Dermis blood vessel endothelial cell (primary cell): Measurements from ENCODE around the gene ATP9B. TPM values are rescaled to one million over a fixed set of nuclear protein-coding genes. Genes with fewer than 3 reads are reported as not detected.
A peak's percentile ranks its signal among the peaks of the same experiment; 100 is the strongest.
"Not testable (repeated sequence)": the region's sequence is repeated elsewhere in the genome, so short reads cannot be mapped to it uniquely, and the experiment has no call there.

Experiments used
- DNase-seq: peaks from one replicate; pipeline ENCODE4 v3.0.0; 2010
- total RNA-seq: library from RNA; depleted of rRNA; stranded (reverse); fragments of >200 nt; gene quantifications from 2 replicates; pipeline ENCODE4 v1.2.3, GENCODE V29; 2014

ATP9B gene
- total RNA-seq, 1 donor from 2014 or later: 26.9 TPM

DNA sequence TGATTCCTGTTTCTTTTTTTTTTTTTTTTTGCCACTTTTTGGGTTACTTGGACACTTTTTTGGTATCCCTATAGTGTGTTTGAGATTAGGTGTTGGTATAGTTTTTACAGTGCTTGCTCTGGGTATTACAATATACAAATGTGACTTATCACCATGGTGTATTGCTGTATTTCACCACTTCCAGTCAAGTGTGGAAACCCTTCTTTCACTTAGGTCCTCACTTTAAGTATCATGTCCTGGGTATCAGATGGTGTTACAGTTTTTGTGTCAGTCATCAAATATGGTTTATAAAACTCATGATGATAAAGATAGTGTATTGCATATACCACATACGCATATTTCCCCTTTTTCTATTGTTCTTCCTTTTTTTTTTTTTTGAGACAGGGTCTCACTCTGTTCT is 1.8 kb downstream of the ATP9B start:
- no peak for DNase-seq

DNA sequence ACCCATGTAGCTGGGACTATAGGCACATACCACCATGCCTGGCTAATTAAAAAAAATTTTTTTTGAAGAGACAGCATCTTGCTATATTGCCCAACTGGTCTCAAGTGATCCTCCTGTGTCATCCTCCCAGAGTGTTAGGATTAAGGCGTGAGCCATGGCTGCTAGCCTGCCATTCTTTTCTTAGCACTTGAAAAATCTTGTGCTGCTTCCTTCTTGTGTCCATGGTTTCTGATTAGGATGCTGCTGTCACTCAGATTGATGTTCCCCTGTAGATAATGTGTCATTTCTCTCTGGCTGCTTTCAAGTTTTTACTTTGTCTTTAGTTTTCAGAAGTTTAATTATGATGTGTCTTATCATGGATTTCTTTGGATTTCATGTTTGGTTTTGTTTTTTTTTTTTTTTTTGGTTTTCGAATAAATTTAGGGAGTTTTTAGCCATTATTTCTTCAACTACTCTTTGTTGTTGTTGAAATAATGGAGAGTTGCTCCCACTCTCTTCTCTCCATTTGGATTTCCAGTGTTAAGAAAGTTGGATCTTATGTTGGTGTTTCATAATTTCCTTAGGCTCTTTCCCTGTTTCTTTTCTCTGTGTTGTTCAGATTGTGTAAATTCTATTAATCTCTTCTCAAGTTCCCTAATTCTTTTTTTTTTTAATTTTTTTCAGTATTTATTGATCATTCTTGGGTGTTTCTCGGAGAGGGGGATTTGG is 2.5 kb downstream of the ATP9B start:
- no peak for DNase-seq

DNA sequence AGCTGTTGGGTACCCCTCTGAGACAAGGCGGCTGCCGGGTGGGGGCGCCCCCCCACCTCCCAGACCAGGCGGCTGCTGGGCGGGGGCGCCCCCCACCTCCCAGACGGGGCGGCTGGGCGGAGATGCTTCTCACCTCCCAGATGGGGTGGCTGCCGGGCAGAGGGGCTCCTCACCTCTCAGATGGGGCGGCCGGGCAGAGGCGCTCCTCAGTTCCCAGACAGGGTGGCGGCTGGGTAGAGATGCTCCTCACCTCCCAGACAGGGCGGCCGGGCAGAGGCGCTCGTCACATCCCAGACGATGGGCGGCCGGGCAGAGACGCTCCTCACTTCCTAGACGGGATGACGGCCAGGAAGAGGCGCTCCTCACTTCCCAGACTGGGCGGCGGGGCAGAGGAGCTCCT is 3.5 kb downstream of the ATP9B start:
- not testable (repeated sequence) for DNase-seq

DNA sequence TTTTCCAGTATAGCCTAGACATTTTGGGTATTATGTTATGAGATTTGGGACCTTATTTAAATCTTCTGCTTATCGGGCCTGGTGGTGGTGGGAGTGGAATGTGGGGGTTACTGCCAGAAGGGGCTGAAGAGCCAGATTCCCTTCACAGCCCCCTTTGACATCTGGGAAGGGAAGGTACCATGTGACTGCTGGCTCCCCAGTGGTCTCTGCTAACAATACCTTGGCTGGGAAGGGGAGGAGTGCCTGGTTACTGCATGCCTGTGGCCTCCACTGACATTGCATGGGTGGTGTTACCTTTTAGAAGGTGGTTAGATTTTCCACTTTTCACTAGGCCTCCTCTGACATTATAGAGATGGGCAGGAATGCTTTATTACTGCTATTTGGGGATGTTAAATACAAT is 8.0 kb downstream of the ATP9B start:
- DNase-seq: no peak

DNA sequence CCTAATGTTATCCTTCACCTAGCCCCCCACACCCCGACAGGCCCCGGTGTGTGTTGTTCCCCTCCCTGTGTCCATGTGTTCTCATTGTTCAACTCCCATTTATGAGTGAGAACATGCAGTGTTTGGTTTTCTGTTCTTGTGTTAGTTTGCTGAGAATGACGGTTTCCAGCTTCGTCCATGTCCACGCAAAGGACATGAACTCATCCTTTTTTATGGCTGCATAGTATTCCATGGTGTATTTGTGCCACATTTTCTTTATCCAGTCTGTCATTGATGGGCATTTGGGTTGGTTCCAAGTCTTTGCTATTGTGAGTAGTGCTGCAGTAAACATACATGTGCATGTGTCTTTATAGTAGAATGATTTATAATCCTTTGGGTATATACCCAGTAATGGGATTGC is 9.6 kb downstream of the ATP9B start:
- DNase-seq: not testable (repeated sequence)

DNA sequence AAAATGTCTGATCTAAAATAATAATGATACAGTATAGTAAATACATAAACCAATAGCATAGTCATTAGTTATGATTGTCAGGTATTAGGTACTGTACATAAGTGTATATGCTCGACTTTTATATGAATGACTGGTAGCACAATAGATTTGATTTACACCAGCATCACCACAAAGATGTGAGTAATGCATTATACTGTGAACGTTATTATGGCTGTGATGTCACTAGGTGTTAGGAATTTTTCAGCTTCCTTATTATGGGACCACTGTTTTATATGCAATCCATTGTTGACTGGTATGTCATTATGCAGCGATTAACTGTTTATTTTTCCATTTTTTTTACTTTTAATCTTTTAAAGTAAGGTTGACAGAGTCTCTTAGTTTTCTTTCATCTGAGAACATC is 23.7 kb downstream of the ATP9B start:
- DNase-seq: peak; percentile 16

DNA sequence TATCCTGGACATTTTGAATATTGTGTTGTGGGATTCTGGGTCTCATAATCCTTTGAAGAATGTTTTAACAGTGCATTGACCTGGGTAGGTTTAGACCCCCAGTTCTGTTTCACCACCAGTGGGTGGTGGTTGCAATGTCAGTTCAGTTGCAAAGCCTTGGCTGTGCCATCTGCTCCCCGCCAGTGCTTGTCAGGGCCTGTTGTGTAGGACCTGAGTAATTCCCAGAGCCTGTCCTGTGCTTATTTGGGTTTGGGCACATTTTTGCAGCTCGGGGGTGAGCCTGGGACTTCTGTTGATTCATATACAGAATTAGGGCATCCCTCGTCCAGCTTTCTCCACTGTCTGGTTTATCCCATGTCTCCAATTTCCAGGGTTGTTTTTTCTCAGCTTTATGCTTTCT is 24.8 kb downstream of the ATP9B start:
- DNase-seq: no peak

DNA sequence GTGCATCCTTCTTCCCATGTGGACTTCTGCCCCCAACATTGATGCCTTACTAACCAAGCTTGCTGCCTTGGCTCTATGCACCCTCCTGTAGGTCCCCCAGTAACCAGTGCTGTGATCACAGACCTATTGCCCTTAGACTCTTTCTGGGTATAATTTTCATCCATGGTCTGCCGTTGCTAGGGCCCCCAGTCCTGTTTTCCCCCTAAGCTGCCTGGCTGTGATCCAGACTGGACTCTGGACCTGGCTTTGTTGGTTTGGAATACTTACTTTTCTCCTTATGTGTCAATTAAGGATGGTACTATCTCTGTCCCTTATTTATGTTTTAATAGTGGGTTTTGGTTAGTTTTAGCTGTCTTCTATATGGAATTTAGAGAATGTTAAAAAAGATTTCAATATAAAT is 26.0 kb downstream of the ATP9B start:
- DNase-seq: no peak

DNA sequence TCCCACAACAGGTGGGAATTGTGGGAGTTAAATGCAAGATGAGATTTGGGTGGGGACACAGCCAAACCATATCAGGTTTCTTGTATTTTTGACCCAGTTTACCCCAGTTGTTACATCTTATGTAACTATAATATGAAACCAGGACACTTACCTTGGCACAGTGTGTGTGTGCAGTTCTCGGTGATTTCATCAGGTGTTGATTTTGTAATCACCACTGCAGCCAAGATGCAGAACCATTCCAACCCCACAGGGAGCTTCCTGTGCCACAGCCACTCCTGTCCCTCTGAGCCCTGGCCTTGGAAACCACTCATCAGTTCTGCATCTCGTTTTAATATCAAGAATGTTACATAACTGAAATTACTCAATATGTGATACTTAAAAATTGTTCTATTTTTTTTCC is 31.8 kb downstream of the ATP9B start:
- no peak for DNase-seq

DNA sequence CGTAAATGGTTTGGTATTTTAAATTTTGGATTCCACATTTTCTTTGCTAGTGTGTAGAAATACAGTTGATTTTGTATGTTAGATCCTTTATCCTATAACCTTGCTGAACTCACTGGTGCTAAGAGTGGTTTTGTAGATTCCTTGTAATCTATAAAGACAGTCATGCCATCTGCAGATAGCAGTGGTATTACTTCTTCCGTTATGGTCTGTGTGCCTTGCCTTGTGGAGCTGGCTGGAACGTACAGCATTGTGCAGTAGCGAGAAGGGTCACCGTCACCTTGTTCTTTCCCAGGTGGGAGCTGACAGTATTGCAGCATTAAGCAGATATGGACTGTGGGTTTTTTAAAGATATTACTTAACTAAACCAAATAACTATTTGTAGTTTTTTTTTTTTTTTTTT is 33.7 kb downstream of the ATP9B start:
- DNase-seq: no peak

DNA sequence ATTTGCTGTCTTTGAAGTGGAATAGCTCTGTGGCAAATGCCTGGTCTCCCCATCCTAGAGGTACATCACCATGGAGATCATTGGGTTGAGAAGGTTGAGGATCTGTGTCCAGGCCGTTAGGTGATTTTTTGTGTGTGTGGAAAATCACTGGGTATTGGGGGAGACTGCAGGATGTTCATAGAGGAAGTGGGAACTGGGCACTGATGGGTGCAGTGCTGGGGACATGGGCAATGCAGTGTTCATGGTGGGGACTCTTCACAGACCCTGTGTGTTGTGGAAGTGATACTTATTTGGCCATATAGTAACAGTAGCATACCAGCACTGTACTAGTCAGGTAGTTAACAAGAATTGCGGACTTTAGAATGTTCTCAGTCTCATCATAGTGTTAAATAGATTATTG is 34.9 kb downstream of the ATP9B start:
- no peak for DNase-seq

DNA sequence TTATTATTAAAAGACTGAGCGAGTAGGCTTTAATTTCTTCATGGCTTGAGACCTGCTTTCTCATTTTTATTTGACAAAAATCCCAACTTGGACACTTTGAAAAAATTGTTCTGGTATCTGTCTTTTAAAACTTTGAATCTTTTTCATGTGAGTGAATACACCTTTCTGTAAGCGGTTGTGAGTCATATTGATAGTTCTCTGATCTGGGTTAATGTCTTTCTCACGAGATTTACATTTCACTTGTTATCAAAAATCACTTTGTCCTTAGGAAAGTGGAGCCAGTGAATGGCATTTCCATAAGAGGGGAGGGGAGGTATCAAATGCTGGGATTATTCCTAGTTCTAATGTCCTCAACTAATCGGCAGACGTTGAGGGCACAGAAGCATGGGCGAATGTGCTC is 36.3 kb downstream of the ATP9B start:
- DNase-seq: no peak

DNA sequence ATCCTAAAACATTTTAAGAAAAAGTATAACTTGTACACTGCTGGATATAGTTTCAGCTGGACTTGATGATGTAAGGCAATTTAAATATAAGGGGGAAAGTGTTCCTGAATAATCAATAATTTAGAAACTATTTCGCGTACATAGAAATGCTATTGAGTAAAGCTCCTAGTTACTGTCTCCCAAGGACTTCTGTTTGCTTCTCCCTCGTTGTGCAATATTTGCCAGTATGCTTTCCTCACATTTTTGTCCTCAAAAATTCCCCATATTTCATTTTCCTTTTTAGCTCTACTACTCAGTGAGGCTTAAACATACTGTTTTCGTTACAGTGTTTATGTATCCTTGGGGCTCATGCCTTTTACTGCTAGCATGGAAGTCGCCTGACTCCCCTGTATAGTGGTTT is 36.9 kb downstream of the ATP9B start:
- no peak for DNase-seq

DNA sequence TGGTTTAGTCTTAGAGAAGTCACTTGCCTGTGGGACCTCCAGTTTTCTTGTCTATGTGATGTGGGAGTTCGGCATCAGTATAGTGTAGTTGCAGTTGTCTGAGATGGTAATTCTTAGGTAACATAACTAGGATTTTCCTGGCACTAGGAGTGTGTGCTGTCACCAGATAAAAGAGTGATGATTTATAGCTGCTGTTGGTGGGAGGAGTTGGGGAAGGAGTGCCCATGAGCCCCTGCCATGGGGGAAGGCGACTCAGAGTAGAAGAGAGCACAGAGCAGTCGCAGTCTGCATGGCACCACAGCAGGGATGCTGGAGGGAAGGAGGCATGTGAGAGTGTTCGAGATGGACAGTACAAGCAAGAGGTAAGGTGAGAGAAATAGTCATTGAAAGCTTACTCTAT is 38.7 kb downstream of the ATP9B start:
- DNase-seq: no peak

DNA sequence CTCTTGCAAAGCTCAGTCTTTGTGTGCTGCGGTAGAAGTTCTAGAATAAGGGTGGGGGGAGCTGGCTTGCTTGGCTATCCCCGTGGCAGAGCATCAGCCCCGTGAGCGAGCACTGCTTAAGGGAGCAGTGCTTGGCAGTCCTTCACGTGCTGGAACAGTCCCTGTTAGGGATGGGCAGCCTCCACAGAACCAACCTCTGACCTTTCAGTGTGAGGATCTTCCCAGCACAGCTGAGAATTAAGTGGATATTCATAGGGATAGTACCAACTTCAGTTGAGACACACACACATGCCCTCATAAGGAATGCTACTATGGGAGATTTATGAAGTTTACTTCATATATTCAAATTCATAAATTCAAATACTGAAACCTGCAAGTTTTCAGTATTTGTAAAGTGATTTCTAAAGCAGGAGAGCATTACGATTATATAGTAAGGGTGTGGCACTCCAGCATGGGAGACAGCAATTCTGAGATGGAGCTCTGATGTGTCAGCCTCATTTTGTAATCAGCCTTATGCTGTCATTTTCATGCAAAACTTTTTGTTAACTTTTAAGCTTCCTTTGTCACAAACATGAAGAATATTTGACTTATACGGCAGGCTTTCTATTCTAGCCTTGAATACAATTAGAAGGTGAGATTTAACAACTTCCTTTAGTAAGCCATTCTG is 39.5 kb downstream of the ATP9B start:
- no peak for DNase-seq

DNA sequence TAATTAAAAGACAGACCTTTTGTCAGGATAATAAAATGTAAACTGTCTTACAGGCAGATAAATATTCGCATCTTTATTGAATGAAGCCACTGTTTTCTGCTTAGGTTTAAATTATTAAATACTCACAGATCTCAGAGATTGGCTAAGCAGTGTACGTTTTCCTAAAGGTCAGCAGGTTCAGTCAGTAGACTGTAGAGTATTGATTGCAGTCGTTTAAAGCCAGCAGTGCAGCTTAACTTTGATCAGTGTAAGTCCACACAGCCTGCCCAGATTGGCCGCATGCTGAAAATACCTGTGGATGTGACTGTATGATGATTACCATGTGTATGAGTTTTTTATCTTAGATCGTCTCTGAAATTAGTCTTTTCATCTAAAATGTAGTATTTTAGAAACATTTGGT is 42.3 kb downstream of the ATP9B start:
- DNase-seq: no peak

DNA sequence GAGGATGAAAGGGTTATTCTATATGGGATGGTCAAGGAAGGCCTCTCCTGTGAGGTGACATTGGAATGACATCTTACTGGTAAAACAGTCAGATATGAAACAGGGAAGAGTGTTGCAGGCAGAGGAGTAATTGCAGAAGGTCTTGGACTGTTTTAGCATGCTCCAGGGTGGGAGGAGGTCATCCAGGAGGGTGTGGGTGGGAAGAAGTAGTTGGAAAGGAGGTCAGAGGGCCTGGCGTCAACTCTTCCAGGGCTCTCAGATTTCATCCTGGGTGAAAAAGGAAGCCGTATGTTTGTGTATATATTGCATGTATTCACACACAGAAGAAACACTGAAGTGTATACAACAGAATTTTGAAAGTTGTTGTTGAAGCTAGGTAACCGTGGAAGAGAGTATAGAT is 48.2 kb downstream of the ATP9B start:
- no peak for DNase-seq

DNA sequence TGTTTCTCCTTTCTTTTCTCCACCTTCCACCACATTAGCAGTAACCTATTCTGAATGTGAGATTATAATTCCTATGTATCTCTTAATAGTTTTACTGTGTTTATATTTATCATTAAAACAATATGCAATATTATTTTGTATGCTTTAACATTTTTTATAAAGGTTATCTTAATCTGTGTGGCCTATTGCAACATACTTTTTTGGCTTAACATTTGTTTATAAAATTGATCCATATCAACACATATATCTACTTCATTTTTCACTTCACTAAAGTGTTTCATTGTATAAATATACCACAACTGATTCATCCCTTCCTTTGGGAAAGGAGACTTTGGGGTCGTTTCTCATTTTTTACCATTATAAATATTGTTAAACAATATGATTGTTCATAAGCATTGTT is 48.6 kb downstream of the ATP9B start:
- peak; percentile 11 for DNase-seq

DNA sequence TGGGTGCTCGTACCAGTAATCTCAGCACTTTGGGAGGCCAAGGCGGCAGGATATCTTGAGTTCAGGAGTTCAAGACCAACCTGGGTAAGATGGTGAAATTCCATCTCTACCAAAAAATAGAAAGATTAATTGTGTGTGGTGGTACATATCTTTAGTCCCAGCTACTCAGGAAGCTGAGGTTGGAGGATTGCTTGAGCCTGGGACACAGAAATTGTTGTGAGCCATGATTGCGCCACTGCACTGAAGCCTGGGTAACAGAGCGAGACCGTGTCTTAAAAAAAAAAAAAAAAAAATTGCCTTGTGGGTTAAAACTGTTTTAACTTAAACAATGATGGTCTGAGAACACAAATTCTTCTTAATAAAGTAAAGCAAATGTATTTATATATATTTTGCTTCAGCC is 49.6 kb downstream of the ATP9B start:
- no peak for DNase-seq

DNA sequence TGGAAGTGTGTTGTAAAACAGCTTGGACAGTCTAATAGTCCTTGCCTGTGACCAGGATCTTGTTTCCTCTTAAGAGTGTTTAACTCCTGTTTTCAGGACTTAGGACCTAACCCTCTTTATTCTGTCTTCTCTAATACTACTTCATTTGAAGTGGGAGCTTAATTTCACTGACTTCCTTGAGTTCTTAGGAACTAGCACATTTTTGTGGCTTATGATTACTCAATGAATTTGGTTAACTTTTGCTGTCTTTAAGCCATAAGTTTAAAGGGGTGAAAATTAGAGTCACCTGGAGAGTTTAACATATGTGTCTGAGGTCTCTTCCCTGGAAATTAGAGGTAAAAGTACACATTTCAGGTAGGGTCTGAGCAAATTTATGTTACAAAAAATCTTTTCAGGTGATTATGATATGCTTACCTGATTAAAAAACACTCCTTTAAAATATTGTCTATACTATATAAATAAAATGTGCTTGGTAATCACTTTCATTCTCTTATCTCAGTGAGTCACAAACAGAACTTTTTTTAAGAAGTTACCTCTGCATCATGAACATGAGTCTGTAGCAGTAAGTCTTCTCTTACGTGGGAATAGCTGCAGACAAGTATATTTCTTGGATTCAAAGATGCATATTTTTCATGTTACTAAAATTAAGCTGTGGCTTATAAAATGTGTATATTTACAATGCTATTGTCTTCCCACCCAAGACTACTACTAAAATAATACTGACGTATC is 52.7 kb downstream of the ATP9B start:
- no peak for DNase-seq

DNA sequence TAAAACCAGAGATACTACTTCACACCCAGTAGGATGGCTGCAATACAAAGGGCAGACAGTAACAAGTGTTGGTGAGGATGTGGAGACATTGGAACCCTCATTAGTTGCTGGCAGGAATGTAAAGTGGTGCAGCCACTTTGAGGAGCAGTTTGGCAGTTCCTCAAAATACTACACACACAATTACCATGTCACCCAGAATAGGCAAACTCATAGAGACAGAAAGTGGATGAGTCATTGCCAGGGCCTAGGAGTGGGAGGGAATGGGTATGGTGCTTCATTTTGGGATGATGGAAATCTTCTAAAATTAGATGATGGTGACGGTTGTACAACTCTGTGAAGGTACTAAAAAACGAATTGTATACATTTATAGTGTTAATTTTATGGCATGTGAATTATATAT is 54.8 kb downstream of the ATP9B start:
- no peak for DNase-seq

DNA sequence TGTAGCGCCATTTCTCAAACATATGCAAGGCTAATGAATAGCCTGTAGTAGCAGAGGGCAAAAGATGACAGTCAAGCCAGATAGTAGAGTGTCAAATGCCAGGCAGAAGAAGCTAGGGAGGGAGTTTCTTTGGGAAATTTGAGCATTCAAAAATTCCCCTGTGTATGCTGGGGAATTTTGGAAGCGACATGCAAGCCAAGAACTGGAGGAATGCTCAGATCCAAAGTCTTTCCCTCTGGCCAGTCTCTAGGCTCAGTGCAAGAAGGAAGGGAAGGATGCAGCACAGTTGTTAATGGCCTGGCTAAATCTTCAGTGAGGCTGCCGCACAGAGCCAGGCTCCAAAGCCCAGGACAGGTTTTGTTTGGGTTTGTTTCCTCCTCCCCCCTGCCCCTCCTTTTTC is 59.9 kb downstream of the ATP9B start:
- no peak for DNase-seq

DNA sequence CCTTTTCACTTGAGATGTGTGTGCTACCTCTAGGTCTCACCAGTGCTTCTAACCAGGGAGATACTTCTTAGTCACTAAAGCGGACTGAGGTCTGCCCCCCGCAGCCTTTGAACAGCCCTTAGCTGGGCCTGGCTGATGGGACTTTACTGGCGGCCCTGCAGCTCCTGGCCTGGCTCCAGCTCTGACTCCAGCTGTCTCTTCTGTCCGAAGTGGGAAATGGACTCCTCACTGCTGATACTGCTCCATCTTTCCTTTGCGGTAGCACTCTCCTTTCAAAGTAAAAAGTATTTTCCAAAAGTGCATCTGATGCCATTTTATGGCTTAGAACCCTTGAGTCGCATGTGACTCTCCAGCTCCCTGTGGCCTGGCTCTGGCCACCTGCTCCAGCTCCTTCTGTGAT is 64.5 kb downstream of the ATP9B start:
- DNase-seq: no peak

DNA sequence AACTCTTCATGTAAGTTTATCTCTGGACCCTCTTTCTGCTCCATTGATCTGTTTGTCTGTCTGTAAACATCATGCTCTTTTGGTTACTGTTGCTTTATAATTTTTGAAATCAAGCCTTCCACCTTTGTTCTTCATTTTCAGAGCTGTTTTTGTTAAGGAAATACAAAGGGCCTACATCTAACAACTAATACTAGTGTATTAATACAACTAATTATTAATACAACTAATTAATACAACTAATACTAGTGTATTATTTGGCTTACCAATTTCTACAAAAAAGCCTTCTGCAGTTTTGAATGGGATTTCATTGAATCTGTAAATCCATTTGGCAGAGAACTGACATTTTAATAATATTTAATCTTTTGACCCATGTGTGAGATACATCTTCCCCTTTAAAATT is 66.7 kb downstream of the ATP9B start:
- no peak for DNase-seq
